ENCODE data around the gene C2orf42. TPM values are rescaled to one million over a fixed set of nuclear protein-coding genes. Genes with fewer than 3 reads are reported as not detected.

The C2orf42 gene
- total and polyA plus RNA-seq, 10 of the 15 experiments (the other 5 are each of a cell fraction or from before 2014, with no cell fraction given), result 5.5 to 19.8 (median 11.5) TPM

DNA sequence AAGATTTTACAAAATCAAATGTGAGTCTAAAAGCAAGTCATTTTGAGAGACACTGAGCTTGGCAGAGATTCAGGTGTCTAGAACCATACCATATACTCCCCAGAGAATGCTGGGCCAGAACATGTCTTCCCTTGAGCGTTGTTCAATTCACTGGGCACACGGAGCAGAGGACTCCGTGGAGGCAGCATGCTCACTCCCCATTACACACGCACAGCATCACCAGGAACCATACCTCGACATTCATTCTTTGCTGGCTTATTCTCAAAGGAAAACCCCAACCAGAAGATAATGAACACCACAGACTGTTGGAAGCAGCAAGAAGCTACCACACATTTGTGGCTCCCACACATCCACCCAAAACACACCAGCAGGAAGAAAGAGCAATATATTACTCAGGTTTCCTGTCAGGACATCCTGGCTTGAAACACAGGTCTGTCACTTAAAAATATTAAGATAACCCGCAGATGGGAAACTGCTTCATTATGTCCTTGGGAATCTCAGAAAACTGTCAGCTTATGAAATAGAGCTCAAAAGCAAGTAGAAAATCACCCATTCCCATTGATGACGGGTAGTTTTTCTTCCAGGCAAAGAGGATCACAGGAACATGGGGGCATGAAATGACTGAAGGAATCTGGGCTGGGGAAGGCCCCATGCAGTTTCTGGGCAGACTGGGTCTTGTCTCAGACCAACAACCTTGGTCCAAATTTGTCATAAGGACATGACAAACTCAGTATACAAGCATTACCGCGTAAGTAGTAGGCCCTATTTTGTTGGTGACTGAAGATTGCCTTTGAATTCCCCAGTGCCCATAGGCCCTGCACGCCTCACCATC, 57.1 kb downstream of the C2orf42 start (continued):
- TF ChIP-seq, protein P1, sequence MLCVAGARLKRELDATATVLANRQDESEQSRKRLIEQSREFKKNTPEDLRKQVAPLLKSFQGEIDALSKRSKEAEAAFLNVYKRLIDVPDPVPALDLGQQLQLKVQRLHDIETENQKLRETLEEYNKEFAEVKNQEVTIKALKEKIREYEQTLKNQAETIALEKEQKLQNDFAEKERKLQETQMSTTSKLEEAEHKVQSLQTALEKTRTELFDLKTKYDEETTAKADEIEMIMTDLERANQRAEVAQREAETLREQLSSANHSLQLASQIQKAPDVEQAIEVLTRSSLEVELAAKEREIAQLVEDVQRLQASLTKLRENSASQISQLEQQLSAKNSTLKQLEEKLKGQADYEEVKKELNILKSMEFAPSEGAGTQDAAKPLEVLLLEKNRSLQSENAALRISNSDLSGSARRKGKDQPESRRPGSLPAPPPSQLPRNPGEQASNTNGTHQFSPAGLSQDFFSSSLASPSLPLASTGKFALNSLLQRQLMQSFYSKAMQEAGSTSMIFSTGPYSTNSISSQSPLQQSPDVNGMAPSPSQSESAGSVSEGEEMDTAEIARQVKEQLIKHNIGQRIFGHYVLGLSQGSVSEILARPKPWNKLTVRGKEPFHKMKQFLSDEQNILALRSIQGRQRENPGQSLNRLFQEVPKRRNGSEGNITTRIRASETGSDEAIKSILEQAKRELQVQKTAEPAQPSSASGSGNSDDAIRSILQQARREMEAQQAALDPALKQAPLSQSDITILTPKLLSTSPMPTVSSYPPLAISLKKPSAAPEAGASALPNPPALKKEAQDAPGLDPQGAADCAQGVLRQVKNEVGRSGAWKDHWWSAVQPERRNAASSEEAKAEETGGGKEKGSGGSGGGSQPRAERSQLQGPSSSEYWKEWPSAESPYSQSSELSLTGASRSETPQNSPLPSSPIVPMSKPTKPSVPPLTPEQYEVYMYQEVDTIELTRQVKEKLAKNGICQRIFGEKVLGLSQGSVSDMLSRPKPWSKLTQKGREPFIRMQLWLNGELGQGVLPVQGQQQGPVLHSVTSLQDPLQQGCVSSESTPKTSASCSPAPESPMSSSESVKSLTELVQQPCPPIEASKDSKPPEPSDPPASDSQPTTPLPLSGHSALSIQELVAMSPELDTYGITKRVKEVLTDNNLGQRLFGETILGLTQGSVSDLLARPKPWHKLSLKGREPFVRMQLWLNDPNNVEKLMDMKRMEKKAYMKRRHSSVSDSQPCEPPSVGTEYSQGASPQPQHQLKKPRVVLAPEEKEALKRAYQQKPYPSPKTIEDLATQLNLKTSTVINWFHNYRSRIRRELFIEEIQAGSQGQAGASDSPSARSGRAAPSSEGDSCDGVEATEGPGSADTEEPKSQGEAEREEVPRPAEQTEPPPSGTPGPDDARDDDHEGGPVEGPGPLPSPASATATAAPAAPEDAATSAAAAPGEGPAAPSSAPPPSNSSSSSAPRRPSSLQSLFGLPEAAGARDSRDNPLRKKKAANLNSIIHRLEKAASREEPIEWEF (IDR thresholded peaks at IDR 0.05; ENCODE audit: insufficient replicate concordance, low read depth, low read length), result no peak
- TF ChIP-seq CHD1 (IDR thresholded peaks at IDR 0.05; ENCODE audit: low read depth, low read length), result no peak
- TF ChIP-seq, protein P2, sequence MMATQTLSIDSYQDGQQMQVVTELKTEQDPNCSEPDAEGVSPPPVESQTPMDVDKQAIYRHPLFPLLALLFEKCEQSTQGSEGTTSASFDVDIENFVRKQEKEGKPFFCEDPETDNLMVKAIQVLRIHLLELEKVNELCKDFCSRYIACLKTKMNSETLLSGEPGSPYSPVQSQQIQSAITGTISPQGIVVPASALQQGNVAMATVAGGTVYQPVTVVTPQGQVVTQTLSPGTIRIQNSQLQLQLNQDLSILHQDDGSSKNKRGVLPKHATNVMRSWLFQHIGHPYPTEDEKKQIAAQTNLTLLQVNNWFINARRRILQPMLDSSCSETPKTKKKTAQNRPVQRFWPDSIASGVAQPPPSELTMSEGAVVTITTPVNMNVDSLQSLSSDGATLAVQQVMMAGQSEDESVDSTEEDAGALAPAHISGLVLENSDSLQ (IDR thresholded peaks at IDR 0.05), result peak; percentile 10; the same call in 1 of the 2 replicates
- TF ChIP-seq CREM (IDR thresholded peaks at IDR 0.05; ENCODE audit: low read depth), result peak; percentile 14; the same call in 1 of the 2 replicates
- TF ChIP-seq, protein P3, sequence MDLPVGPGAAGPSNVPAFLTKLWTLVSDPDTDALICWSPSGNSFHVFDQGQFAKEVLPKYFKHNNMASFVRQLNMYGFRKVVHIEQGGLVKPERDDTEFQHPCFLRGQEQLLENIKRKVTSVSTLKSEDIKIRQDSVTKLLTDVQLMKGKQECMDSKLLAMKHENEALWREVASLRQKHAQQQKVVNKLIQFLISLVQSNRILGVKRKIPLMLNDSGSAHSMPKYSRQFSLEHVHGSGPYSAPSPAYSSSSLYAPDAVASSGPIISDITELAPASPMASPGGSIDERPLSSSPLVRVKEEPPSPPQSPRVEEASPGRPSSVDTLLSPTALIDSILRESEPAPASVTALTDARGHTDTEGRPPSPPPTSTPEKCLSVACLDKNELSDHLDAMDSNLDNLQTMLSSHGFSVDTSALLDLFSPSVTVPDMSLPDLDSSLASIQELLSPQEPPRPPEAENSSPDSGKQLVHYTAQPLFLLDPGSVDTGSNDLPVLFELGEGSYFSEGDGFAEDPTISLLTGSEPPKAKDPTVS (IDR thresholded peaks at IDR 0.05; ENCODE audit: low read depth, low read length), result no peak
- no peak for TF ChIP-seq ZNF384 (IDR thresholded peaks at IDR 0.05; ENCODE audit: borderline replicate concordance, low read depth, low read length)
- no peak for TF ChIP-seq EGR1 (IDR thresholded peaks at IDR 0.05; ENCODE audit: borderline replicate concordance in 1 of 2, low read depth in 2 of 2, low read length in 2 of 2)
- TF ChIP-seq RCOR1 (conservative IDR thresholded peaks at IDR 0.05; ENCODE audit: low read depth, low read length), result no peak
- TF ChIP-seq, protein P4, sequence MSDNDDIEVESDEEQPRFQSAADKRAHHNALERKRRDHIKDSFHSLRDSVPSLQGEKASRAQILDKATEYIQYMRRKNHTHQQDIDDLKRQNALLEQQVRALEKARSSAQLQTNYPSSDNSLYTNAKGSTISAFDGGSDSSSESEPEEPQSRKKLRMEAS (IDR thresholded peaks at IDR 0.05; ENCODE audit: low read depth, low read length), result no peak
- TF ChIP-seq NFXL1 (IDR thresholded peaks at IDR 0.05; ENCODE audit: borderline replicate concordance), result no peak
- no peak for TF ChIP-seq TARDBP (IDR thresholded peaks at IDR 0.05; ENCODE audit: borderline replicate concordance)
- no peak for TF ChIP-seq CBX3 (IDR thresholded peaks at IDR 0.05; ENCODE audit: borderline replicate concordance, low read depth)
- TF ChIP-seq POLR2A (IDR thresholded peaks at IDR 0.05; ENCODE audit: low read depth, low read length), result peak; percentile 69
- peak; percentile 85 for TF ChIP-seq MEF2B (IDR thresholded peaks at IDR 0.05; ENCODE audit: partially characterized antibody, poor library complexity, severe bottlenecking)
- TF ChIP-seq TAF1 (IDR thresholded peaks at IDR 0.05; ENCODE audit: borderline replicate concordance, low read depth, low read length), result peak; percentile 48; the same call in 1 of the 2 replicates
- no peak for TF ChIP-seq JUND (IDR thresholded peaks at IDR 0.05; ENCODE audit: low read depth, low read length)
- no peak; the same call in 2 of the 3 replicates for TF ChIP-seq POU2F2 (IDR thresholded peaks at IDR 0.05; ENCODE audit: borderline replicate concordance, low read depth, low read length)
- TF ChIP-seq, protein P5, sequence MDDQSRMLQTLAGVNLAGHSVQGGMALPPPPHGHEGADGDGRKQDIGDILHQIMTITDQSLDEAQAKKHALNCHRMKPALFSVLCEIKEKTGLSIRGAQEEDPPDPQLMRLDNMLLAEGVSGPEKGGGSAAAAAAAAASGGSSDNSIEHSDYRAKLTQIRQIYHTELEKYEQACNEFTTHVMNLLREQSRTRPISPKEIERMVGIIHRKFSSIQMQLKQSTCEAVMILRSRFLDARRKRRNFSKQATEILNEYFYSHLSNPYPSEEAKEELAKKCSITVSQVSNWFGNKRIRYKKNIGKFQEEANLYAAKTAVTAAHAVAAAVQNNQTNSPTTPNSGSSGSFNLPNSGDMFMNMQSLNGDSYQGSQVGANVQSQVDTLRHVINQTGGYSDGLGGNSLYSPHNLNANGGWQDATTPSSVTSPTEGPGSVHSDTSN (IDR thresholded peaks at IDR 0.05; ENCODE audit: insufficient replicate concordance, low read depth, low read length), result no peak
- TF ChIP-seq CHD4 (IDR thresholded peaks at IDR 0.05), result no peak
- TF ChIP-seq ASH2L (IDR thresholded peaks at IDR 0.05; ENCODE audit: borderline replicate concordance, low read depth), result no peak
- TF ChIP-seq PML (IDR thresholded peaks at IDR 0.05; ENCODE audit: low read length), result peak; percentile 62; the same call in 1 of the 2 replicates
